ES-I3 (cell line): ENCODE data around the gene SLMAP.

Source experiments
- H3K36me3 ChIP-seq: 2 replicates; pipeline ENCODE4 v1.6.1; 2013; ENCODE audit warnings: mild to moderate bottlenecking, low read length, control low read depth, moderate library complexity; ENCODE audit not compliant: insufficient read depth
- H3K4me1 ChIP-seq: 2 replicates; pipeline ENCODE4 v1.6.1; 2013; ENCODE audit warnings: mild to moderate bottlenecking, control low read depth, low read length; ENCODE audit not compliant: insufficient read depth
- H3K9ac ChIP-seq: 2 replicates; pipeline ENCODE4 v1.6.1; 2013; ENCODE audit warnings: low read depth, mild to moderate bottlenecking, low read length, moderate library complexity
- H3K9me3 ChIP-seq: 2 replicates; pipeline ENCODE4 v1.6.1; 2013; ENCODE audit warnings: mild to moderate bottlenecking, low read length, moderate library complexity; ENCODE audit not compliant: control insufficient read depth, insufficient read depth

SLMAP gene

DNA sequence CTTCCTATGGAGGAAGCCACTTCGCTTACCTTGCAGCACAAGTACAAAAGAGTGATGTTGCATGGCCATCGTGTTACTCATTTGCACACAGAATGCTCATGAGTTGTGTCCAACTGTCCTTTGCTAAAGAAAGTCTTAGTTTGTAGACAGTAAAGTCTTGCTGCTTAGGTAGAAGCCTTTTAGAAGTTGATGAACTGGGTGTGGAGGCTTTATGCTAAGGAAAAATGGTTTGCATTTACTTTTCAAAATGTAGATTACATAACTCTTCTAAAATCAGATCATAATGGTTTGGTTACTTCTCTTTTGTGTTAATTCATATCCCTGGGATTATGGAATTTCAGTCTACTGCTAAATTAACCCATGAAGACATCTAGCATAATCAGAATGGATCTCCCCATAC is 167.6 kb downstream of the SLMAP start:
- no peaks in the 10 kb centered on the region for H3K4me1 ChIP-seq
- H3K36me3 ChIP-seq = 0 out of 2 replicates have a peak, but pooled peaks cover 5% of the 10 kb centered on the region
- H3K9ac ChIP-seq = no peak overlapping the region
- H3K9me3 ChIP-seq = no peaks in the 10 kb centered on the region

DNA sequence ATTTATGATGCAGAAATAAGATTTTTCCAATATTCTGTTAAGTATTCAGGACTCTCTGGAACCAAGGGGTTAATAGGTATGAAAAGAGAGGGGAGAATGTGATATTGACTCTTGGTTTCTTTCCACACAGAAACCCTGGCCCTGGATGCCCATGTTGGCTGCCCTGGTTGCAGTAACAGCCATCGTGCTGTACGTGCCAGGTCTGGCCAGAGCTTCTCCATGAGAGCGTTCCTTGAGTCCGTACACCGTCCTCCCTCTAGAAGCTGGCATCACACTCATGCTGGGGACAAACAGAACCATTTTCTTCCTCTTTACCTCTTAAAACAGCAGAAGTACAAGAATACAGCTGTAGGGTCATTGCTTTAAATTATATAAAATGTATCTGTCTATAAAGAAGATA is 171.1 kb downstream of the SLMAP start:
- H3K9ac ChIP-seq = no peak overlapping the region
- no peaks in the 10 kb centered on the region for H3K4me1 ChIP-seq
- H3K9me3 ChIP-seq = no peaks in the 10 kb centered on the region
- H3K36me3 ChIP-seq = 0 out of 2 replicates have a peak, but pooled peaks cover 5% of the 10 kb centered on the region

DNA sequence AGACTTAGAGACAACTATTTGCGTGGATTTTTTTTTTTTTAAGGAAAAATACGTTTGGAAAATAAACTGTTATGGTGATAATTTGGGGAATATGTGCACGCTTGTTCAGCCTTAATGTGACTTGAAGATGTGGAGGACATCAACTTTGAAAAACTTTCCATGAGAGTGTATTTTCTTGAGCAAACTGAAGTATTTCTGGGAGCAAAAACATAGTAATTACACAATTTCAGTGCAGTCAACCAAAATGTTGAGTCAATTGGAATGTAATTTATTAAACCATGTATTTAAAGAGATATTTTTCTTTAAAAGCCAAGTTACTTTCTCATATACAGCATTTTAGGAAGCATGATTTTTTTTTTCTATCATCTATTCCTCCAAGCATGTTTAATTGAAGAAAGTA is 171.8 kb downstream of the SLMAP start:
- 0 out of 2 replicates have a peak, but pooled peaks cover 4% of the 10 kb centered on the region for H3K36me3 ChIP-seq
- no peaks in the 10 kb centered on the region for H3K4me1 ChIP-seq
- H3K9ac ChIP-seq = no peak overlapping the region
- no peaks in the 10 kb centered on the region for H3K9me3 ChIP-seq

DNA sequence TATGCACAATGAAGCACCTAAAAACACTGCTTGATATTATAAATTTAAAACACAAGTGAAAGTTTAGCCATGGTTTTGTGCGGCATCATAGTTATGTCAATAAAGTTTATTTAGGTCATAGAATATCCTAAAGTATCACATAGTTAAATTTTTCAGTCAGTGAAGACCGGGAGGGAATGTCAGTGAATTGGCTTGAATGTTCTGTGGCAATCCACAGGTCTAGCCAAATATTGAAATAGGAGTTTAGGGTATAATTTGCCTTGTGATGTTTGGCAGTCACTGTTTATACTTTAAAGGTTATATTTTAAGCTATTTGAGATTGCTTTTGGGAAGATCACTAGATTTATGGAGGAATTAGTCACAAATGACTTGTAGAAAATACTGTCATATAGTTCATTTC is 172.4 kb downstream of the SLMAP start:
- H3K36me3 ChIP-seq = no peaks in the 10 kb centered on the region
- H3K9me3 ChIP-seq = no peaks in the 10 kb centered on the region
- no peak overlapping the region for H3K9ac ChIP-seq
- no peaks in the 10 kb centered on the region for H3K4me1 ChIP-seq

DNA sequence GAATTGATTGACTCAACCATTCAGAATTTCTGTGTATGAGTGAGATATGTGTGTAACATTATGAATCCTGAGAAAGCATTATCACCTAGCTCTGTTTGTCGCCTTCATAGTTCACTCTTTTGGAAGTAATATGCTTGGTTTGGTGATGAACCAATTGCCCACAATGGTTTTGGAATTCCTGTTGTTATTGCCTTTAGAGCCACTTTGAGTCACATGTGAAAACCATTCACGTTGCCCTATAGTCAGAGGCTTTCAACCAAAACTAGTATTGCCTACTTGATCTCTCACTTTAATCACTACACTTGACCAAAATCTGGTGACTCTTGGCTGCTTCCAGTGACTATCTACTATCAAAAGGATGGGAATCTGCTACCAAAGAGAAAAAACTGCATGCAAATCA is 173.9 kb downstream of the SLMAP start:
- H3K4me1 ChIP-seq = no peaks in the 10 kb centered on the region

DNA sequence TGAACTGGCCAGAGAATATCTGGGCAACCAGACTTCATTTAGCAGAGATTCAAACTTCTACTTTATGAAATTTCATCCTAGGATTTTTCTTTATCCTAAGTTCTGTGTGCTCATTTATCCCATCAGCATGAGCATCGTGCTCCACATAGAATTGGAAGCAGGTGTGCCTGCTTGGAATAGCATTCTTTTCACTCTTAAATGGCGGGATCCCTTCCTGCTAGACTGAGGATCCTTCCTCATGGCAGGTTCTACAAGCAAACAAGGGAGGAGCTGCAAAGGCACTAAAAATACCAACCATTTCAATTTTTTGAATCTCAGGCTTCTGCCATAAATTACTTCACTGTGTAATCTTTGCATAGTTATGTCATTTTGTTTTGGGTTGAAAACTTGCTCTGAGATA is 177.5 kb downstream of the SLMAP start:
- H3K4me1 ChIP-seq = no peaks in the 10 kb centered on the region
- H3K36me3 ChIP-seq = no peaks in the 10 kb centered on the region
- H3K9ac ChIP-seq = no peak overlapping the region
- no peaks in the 10 kb centered on the region for H3K9me3 ChIP-seq

More for the DNA sequence above, 173.9 kb downstream of the SLMAP start:
- no peaks in the 10 kb centered on the region for H3K9me3 ChIP-seq
- no peaks in the 10 kb centered on the region for H3K36me3 ChIP-seq
- H3K9ac ChIP-seq = no peak overlapping the region

DNA sequence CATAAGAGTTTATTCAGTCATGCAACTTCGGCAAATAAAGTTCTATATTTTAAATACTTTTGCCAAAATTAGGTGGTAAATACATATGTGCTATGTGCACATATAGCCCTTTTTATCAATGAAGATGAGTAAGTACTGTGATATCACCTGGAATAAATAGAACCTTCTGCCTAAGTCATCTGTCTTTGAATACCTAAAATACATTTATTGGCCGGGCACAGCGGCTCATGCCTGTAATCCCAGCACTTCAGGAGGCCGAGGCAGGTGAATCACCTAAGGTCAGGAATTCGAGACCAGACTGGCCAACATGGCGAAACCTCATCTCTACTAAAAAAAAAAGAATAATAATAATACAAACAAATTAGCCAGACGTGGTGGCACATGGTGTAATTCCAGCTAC is 178.3 kb downstream of the SLMAP start:
- Histone ChIP-seq H3K9ac (no peak overlapping the region), H3K36me3 (no peaks in the 10 kb centered on the region), H3K9me3 (no peaks in the 10 kb centered on the region), H3K4me1 (no peaks in the 10 kb centered on the region)

DNA sequence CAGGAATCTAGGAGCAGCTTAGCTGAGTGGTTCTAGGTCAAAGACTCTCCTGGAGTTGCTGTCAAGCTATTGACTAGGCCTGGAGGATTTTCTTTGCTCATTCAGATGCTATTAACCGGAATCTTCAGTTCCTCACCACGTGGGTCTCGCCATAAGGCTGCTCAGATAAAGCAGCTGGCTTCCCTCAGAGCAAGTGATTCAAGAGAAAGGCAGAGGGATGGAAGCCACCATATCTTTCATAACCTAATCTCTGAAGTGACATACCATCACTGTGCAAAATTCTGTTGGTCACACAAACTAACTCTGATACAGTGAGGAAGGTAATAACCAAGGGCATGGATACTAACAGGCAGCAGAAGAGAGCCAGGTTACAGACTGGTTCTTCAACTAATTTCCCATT is 179.4 kb downstream of the SLMAP start:
- H3K9ac ChIP-seq = no peak overlapping the region
- no peaks in the 10 kb centered on the region for H3K9me3 ChIP-seq
- H3K4me1 ChIP-seq = no peaks in the 10 kb centered on the region
- H3K36me3 ChIP-seq = no peaks in the 10 kb centered on the region

DNA sequence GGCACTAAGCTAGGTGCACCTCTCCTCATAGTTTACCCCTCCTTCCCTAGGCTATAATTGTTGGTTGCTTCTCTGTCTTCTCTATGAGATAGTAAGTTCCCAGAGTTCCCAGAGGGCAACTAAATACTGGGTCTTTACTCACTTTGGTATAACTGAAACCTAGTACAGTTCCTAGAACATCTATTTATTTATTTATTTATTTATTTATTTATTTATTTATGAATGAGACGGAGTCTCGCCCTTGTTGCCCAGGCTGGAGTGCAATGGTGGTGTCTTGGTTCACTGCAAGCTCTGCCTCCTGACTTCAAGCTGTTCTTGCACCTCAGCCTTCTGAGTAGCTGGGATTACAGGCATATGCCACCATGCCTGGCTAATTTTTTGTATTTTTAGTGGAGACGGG is 181.0 kb downstream of the SLMAP start:
- Histone ChIP-seq H3K9ac (no peak overlapping the region), H3K36me3 (no peaks in the 10 kb centered on the region), H3K9me3 (no peaks in the 10 kb centered on the region), H3K4me1 (no peaks in the 10 kb centered on the region)

DNA sequence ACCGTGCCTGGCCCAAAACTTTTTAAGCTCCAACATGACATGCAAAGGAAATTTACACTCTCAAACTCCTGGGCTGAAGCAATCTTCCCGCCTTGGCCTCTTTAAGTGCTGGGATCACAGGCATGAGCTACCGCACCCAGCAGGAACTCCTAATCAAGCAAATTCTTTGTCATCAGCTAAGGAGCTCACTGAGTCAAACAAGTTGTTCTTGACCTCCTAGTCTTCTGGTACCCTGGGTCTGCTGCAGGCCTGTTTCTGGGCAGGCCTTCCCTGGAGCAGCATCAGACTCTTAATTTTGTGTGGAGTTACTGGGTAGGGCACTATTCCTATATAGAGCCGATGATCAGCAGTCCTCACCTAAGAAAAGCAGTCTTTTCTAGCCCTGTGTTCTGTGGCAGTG is 183.7 kb downstream of the SLMAP start:
- Histone ChIP-seq H3K4me1 (no peaks in the 10 kb centered on the region), H3K9me3 (no peaks in the 10 kb centered on the region), H3K9ac (no peak overlapping the region), H3K36me3 (no peaks in the 10 kb centered on the region)

DNA sequence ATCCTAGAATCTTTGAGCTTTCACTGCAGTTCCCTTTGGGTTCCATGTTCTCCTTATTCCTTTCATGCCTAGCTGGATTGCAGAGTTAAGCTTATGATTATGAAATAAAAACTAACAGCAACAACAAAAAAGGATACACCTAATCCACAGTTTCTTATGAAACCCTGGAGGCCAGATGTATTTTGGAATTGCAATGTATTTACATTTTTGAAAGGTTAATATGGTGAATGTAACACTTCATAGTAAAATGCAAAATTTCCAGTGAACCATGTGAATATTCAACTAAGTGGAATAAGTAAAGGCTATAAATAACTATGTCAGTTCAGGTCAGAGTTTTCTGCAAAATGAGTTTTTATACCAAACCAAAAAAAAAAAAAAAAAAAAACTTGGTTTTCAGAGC is 186.3 kb downstream of the SLMAP start:
- no peaks in the 10 kb centered on the region for H3K36me3 ChIP-seq
- H3K9ac ChIP-seq = no peak overlapping the region
- H3K4me1 ChIP-seq = no peaks in the 10 kb centered on the region
- no peaks in the 10 kb centered on the region for H3K9me3 ChIP-seq

DNA sequence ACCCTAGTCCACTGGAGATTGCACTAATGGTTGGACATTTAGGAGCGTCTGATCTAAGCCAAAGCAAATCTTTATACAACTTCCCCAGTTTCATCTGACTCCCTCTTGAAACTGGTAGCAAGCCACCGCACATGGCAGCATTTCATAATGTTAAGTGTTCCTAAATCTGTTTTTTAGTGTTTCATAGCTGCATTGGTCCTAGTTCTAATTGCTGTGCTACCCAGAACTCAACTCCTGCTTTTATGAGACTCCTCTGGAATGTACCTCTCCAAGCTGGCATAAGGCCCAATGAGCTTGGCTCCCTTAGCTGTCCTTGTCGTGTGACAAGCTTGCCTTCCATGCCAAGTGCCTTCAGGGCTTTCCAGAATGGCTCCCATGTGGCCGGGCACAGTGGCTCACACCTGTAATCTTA is 186.8 kb downstream of the SLMAP start:
- Histone ChIP-seq H3K9me3 (no peaks in the 10 kb centered on the region), H3K4me1 (peaks cover under 1% of the 10 kb centered on the region; the same call in 1 of the 2 replicates), H3K9ac (no peak overlapping the region), H3K36me3 (no peaks in the 10 kb centered on the region)

DNA sequence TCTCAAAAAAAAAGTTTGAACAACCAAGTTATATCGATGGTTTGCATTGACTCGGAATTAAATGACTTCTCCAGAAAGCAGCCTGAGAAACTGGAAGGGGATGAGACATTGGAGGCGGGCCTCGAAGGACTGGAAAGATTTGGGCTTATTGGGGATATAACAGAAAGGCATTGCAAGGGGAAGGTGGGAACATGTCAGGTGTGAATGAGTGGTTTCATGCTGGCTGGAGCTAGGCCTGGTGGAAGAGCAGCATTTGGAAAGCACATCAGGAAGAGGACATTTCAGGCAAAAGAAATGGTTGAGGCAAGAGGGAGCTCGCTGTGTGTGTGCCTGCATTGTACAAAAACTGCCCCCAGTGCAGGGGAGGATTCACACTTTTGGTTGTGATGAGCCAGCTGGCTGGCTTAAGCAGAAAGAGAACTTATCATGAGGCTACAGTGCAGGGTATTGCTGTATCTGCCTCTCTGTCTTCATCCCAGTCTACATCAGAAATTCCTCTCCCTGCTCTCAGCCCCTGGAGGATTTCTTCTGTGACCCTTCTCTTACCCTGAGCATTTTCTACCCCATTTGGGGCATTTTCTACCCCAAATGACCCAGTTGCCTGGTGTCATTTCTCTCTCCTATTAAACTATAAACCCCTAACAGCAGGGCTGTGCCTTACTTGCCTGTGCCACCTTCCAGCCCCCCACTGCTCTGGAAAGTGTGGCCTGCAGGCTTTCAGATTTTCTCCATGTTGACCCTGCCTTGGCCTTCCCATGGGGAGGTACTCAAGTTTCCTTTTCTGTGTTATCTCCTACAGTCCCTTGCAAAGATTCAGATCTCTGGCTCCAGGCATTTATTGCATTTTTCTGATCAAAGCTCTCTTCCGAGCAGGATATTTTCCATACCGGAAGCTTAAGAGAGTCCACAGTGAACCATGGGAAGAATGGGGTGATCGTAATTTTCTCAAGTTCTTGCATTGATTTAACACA is 187.7 kb downstream of the SLMAP start:
- H3K4me1 ChIP-seq = peaks cover 10% of the 10 kb centered on the region
- H3K9me3 ChIP-seq = no peaks in the 10 kb centered on the region
- H3K36me3 ChIP-seq = no peaks in the 10 kb centered on the region
- no peak overlapping the region for H3K9ac ChIP-seq

DNA sequence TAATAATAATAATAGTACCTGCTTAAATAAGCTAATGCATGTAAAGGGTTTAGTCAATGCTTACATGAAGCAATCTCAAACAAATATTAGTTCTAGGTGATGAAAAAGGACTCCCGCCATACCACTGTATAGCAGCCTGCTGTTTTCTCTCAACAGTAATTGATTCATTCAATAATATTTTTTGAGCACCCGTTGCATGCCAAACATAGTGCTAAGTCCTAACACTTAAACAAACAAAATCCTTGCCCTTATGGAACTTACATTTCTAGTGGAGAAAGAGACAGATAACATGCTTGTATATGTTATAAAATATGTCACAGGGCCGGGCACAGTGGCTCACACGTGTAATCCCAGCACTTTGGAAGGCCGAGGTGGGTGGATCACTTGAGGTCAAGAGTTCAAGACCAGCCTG is 190.9 kb downstream of the SLMAP start:
- no peaks in the 10 kb centered on the region for H3K9me3 ChIP-seq
- no peaks in the 10 kb centered on the region for H3K36me3 ChIP-seq
- no peak overlapping the region for H3K9ac ChIP-seq
- H3K4me1 ChIP-seq = peaks cover 26% of the 10 kb centered on the region

DNA sequence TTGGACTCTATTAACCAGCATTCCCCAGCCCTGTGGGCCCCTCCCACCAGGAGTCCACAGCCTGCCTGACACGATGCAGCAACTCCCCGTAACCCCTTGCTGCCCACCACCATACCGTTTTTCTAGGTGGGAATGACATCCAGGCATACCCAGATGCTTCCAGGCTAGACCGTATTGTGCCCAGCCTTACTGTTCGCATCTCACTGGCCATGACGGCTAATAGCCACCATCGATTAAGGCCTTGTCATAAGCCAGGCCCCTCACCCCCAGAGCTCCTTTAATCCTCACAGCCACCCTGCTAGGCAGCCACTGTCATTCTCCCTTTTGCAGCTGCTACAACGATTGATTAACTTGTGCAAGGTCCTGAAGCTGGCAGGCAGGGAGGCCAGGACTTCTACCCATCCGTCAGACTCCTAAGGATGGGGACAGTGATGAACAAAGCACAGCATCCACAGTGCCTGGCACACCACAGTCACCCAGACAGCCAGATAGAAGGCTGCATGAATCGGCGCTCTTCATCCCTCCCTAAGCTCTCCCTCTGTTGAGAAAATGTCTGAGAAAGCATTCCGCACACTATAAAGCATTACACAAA is 192.1 kb downstream of the SLMAP start:
- H3K36me3 ChIP-seq = no peaks in the 10 kb centered on the region
- peaks cover 33% of the 10 kb centered on the region for H3K4me1 ChIP-seq
- no peak overlapping the region for H3K9ac ChIP-seq
- no peaks in the 10 kb centered on the region for H3K9me3 ChIP-seq
